Tibial nerve (tissue), 3 donors: Measurements from ENCODE around the gene CDC42BPB.

Experiments
- POLR2A ChIP-seq, 2 donors: fragments of 450-650 bp; IDR thresholded peaks; one replicate each; pipeline ENCODE4 v1.6.1; 2017; ENCODE audit warnings: antibody characterized with exemption in 2 of 2, mild to moderate bottlenecking in 2 of 2, moderate library complexity in 2 of 2
- TF ChIP-seq, protein P1 (sequence below), 5 experiments: fragments of 200-600 bp in 3 of 5; fragments of 450-650 bp in 2 of 5; sonication (generic) in 3 of 5; IDR thresholded peaks; one replicate each; pipeline ENCODE4 v1.5.1; 2016 to 2019; ENCODE audit warnings: antibody characterized with exemption in 5 of 5, mild to moderate bottlenecking in 3 of 5, moderate library complexity in 2 of 5

GRCh38 chr14:103020271-103021170 lies 36.8 kb downstream of the CDC42BPB start:
- TF ChIP-seq, protein P1, sequence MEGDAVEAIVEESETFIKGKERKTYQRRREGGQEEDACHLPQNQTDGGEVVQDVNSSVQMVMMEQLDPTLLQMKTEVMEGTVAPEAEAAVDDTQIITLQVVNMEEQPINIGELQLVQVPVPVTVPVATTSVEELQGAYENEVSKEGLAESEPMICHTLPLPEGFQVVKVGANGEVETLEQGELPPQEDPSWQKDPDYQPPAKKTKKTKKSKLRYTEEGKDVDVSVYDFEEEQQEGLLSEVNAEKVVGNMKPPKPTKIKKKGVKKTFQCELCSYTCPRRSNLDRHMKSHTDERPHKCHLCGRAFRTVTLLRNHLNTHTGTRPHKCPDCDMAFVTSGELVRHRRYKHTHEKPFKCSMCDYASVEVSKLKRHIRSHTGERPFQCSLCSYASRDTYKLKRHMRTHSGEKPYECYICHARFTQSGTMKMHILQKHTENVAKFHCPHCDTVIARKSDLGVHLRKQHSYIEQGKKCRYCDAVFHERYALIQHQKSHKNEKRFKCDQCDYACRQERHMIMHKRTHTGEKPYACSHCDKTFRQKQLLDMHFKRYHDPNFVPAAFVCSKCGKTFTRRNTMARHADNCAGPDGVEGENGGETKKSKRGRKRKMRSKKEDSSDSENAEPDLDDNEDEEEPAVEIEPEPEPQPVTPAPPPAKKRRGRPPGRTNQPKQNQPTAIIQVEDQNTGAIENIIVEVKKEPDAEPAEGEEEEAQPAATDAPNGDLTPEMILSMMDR (IDR thresholded peaks at IDR 0.05), result no peak
- TF ChIP-seq POLR2A (IDR thresholded peaks at IDR 0.05), result no peak
